Thyroid gland (tissue), 4 donors: ENCODE results near the gene ACSL1. TPM values are rescaled to one million over a fixed set of nuclear protein-coding genes. Genes with fewer than 3 reads are reported as not detected.

Experiments
- DNase-seq, 2 donors: peaks; one replicate each; pipeline ENCODE4 v3.0.0-alpha.2; 2019
- H3K27ac ChIP-seq, 3 donors: fragments of 200-600 bp; sonication (generic); 1 replicate in 2 of 3; 2 replicates in 1 of 3; pipeline ENCODE4 v1.5.1; 2016 to 2019; ENCODE audit warnings: mild to moderate bottlenecking in 1 of 3, moderate library complexity in 1 of 3
- H3K27me3 ChIP-seq: fragments of 200-600 bp; sonication (generic); one replicate; pipeline ENCODE4 v1.5.1; 2019
- H3K36me3 ChIP-seq, 2 donors: fragments of 200-600 bp; sonication (generic); one replicate each; pipeline ENCODE4 v1.5.1; 2016 to 2019
- H3K4me1 ChIP-seq, 2 donors: fragments of 200-600 bp; sonication (generic); one replicate each; pipeline ENCODE4 v1.5.1; 2017 to 2019
- H3K4me3 ChIP-seq, 3 donors: fragments of 200-600 bp; sonication (generic); replicated peaks in 1 of 3; 1 replicate in 2 of 3; 2 replicates in 1 of 3; pipeline ENCODE4 v1.5.1; 2016; ENCODE audit warnings: mild to moderate bottlenecking in 1 of 3
- H3K9me3 ChIP-seq: fragments of 200-600 bp; sonication (generic); one replicate; pipeline ENCODE4 v1.5.1; 2017
- CTCF ChIP-seq, 6 experiments: fragments of 200-600 bp in 3 of 6; fragments of 450-650 bp in 3 of 6; sonication (generic) in 3 of 6; IDR thresholded peaks; one replicate each; pipeline ENCODE4 v1.5.1; 2016 to 2019; ENCODE audit warnings: antibody characterized with exemption in 6 of 6, mild to moderate bottlenecking in 2 of 6, inconsistent platforms in 1 of 6, moderate library complexity in 1 of 6
- POLR2A ChIP-seq, 2 donors: fragments of 450-650 bp; IDR thresholded peaks; one replicate each; pipeline ENCODE4 v1.6.1; 2017; ENCODE audit warnings: antibody characterized with exemption in 2 of 2, mild to moderate bottlenecking in 2 of 2, moderate library complexity in 1 of 2
- WGBS, 2 donors: methylation state at CpG; one replicate each; pipeline ENCODE4 v1.1.5; 2017; 5-methylcytosine and 5-hydroxymethylcytosine counted together
- intact Hi-C: fragments of 100-400 bp; cut with DNase I; formaldehyde crosslinking; loops from one replicate; pipeline ENCODE4 v1.15.1; 2023
- total RNA-seq, 4 donors: library from RNA; depleted of rRNA; stranded (reverse); fragments of >200 nt; gene quantifications; one replicate each; pipeline ENCODE4 v1.2.3, GENCODE V29; 2016

The ACSL1 gene
- total RNA-seq, 4 donors from 2014 or later, result 78.2 to 163 (median 112) TPM

- intact Hi-C loops, result no loop called here
- WGBS, 2 donors, result 77 to 78% methylated on average over 3 of the region's 3 CpGs
- Histone ChIP-seq H3K4me1 (no peaks in the 10 kb centered on the region), H3K27ac (no peak overlapping the region), H3K4me3 (no peak overlapping the region), H3K9me3 (no peaks in the 10 kb centered on the region), H3K27me3 (no peaks in the 10 kb centered on the region), H3K36me3 (no peaks in the 10 kb centered on the region)
- no peak for DNase-seq
- TF ChIP-seq POLR2A (IDR thresholded peaks at IDR 0.05), result no peak
- no peak for TF ChIP-seq CTCF (IDR thresholded peaks at IDR 0.05)
Measured at GRCh38 chr4:184850018-184850417, 24.2 kb upstream of the ACSL1 start.

GRCh38 chr4:184849185-184849584, 23.4 kb upstream of the ACSL1 start:
- no peak overlapping the region for H3K27ac ChIP-seq
- DNase-seq, result no peak
- WGBS, 2 donors, result 60 to 95% methylated on average over 3 of the region's 3 CpGs

GRCh38 chr4:184848510-184848909, 22.7 kb upstream of the ACSL1 start:
- no peak overlapping the region for H3K4me3 ChIP-seq
- no peaks in the 10 kb centered on the region for H3K36me3 ChIP-seq
- no peaks in the 10 kb centered on the region for H3K4me1 ChIP-seq
- no peak for DNase-seq
- H3K9me3 ChIP-seq, result no peaks in the 10 kb centered on the region
- TF ChIP-seq CTCF (IDR thresholded peaks at IDR 0.05), result no peak
- H3K27me3 ChIP-seq, result no peaks in the 10 kb centered on the region
- intact Hi-C loops, result no loop called here
- WGBS, 2 donors, result 36 to 57% methylated on average over 3 of the region's 3 CpGs
- H3K27ac ChIP-seq, result no peak overlapping the region

More at GRCh38 chr4:184849185-184849584, 23.4 kb upstream of the ACSL1 start:
- intact Hi-C loops, result no loop called here
- Histone ChIP-seq H3K9me3 (no peaks in the 10 kb centered on the region), H3K4me1 (no peaks in the 10 kb centered on the region), H3K4me3 (no peak overlapping the region), H3K36me3 (no peaks in the 10 kb centered on the region), H3K27me3 (no peaks in the 10 kb centered on the region)
- no peak for TF ChIP-seq POLR2A (IDR thresholded peaks at IDR 0.05)
- TF ChIP-seq CTCF (IDR thresholded peaks at IDR 0.05), result no peak

GRCh38 chr4:184846531-184846930, 20.8 kb upstream of the ACSL1 start:
- intact Hi-C loops, result no loop called here
- WGBS, 2 donors, result 83 to 88% methylated on average over 3 of the region's 3 CpGs
- TF ChIP-seq POLR2A (IDR thresholded peaks at IDR 0.05), result no peak
- TF ChIP-seq CTCF (IDR thresholded peaks at IDR 0.05), result no peak
- Histone ChIP-seq H3K9me3 (no peaks in the 10 kb centered on the region), H3K27me3 (no peaks in the 10 kb centered on the region), H3K4me1 (no peaks in the 10 kb centered on the region), H3K4me3 (no peak overlapping the region), H3K27ac (no peak overlapping the region), H3K36me3 (no peaks in the 10 kb centered on the region)
- DNase-seq, result no peak

- no peak for DNase-seq
- no peaks in the 10 kb centered on the region for H3K27me3 ChIP-seq
- H3K4me3 ChIP-seq, result no peak overlapping the region
- no peak for TF ChIP-seq POLR2A (IDR thresholded peaks at IDR 0.05)
- TF ChIP-seq CTCF (IDR thresholded peaks at IDR 0.05), result no peak
- intact Hi-C loops, result no loop called here
- no peaks in the 10 kb centered on the region for H3K36me3 ChIP-seq
- no peaks in the 10 kb centered on the region for H3K4me1 ChIP-seq
- H3K27ac ChIP-seq, result no peak overlapping the region
- no peaks in the 10 kb centered on the region for H3K9me3 ChIP-seq
- 79 to 80% methylated on average over 7 of the region's 7 CpGs for WGBS, 2 donors
Measured at GRCh38 chr4:184845367-184846021, 19.7 kb upstream of the ACSL1 start.
